HepG2 (cell line): ENCODE measurements around the gene PCBP4. TPM values are rescaled to one million over a fixed set of nuclear protein-coding genes. Genes with fewer than 3 reads are reported as not detected.

ENCODE experiments used
- FIP1L1 ChIP-seq: fragments of 200-400 bp; formaldehyde crosslinking; IDR thresholded peaks from 2 replicates; pipeline ENCODE4 v1.6.1; 2018; ENCODE audit warnings: low read depth, mild to moderate bottlenecking, low read length, moderate library complexity, borderline replicate concordance; ENCODE audit not compliant: insufficient read depth
- GZF1 ChIP-seq: sonication (generic); formaldehyde crosslinking; IDR thresholded peaks from 2 replicates; pipeline ENCODE4 v1.5.1; 2020; ENCODE audit warnings: mild to moderate bottlenecking, missing genetic modification reagents
- MED13 ChIP-seq: sonication (generic); formaldehyde crosslinking; IDR thresholded peaks from 2 replicates; pipeline ENCODE4 v1.5.0; 2020; ENCODE audit warnings: missing genetic modification reagents
- SIX4 ChIP-seq: sonication (generic); formaldehyde crosslinking; IDR thresholded peaks from 2 replicates; pipeline ENCODE4 v1.4.0; 2020; ENCODE audit warnings: missing genetic modification reagents
- SRY ChIP-seq: sonication (generic); formaldehyde crosslinking; IDR thresholded peaks from 2 replicates; pipeline ENCODE4 v1.8.0; 2022; ENCODE audit warnings: mild to moderate bottlenecking, missing genetic modification reagents
- TGIF2 ChIP-seq: IDR thresholded peaks from 2 replicates; pipeline ENCODE4 v1.6.1; 2016; ENCODE audit warnings: control low read depth, missing compliant biosample characterization
- ZFP41 ChIP-seq: sonication (generic); formaldehyde crosslinking; IDR thresholded peaks from 2 replicates; pipeline ENCODE4 v1.4.0; 2020; ENCODE audit warnings: mild to moderate bottlenecking, missing genetic modification reagents, borderline replicate concordance
- ZMAT3 ChIP-seq: sonication (generic); formaldehyde crosslinking; conservative IDR thresholded peaks from 2 replicates; pipeline ENCODE4 v1.7.0; 2021; ENCODE audit warnings: missing genetic modification reagents
- ZNF180 ChIP-seq: sonication (generic); formaldehyde crosslinking; IDR thresholded peaks from 2 replicates; pipeline ENCODE4 v1.4.0; 2020; ENCODE audit warnings: low read depth, missing genetic modification reagents, borderline replicate concordance
- ZNF282 ChIP-seq: fragments of 450-650 bp; IDR thresholded peaks from 2 replicates; pipeline ENCODE4 v1.6.1; 2018; ENCODE audit not compliant: partially characterized antibody
- ZNF557 ChIP-seq: sonication (generic); formaldehyde crosslinking; IDR thresholded peaks from 2 replicates; pipeline ENCODE4 v1.4.0; 2020; ENCODE audit warnings: missing genetic modification reagents
- ZSCAN29 ChIP-seq: sonication (generic); formaldehyde crosslinking; conservative IDR thresholded peaks from 2 replicates; pipeline ENCODE4 v1.4.0; 2020; ENCODE audit warnings: mild to moderate bottlenecking, missing genetic modification reagents
- polyA plus RNA-seq, 8 experiments: library from polyadenylated mRNA; depleted of rRNA in 3 of 8; stranded (reverse) in 7 of 8; unstranded in 1 of 8; fragments of >200 nt; fragmentation: Illumina TruSeq in 4 of 8; extraction: Trizol in 4 of 8; gene quantifications; 2 replicates each; pipeline versions ENCODE4 v1.2.1 to v1.2.3, GENCODE V29; 2011 to 2016; ENCODE audit warnings: low read depth in 4 of 8, missing spikeins in 1 of 8, mixed read lengths in 1 of 8; ENCODE audit not compliant: insufficient read depth in 1 of 8
- total RNA-seq, 5 experiments: library from RNA; depleted of rRNA; stranded (reverse); fragments of >200 nt; fragmentation: Illumina TruSeq; extraction: Trizol; gene quantifications; 2 replicates each; pipeline ENCODE4 v1.2.3, GENCODE V29; 2016; ENCODE audit warnings: low read depth in 1 of 5
- TF ChIP-seq, protein P1 (sequence below): sonication (generic); formaldehyde crosslinking; conservative IDR thresholded peaks from 2 replicates; pipeline ENCODE4 v1.4.0; 2020; ENCODE audit warnings: missing genetic modification reagents
- TF ChIP-seq, protein P2 (sequence below): sonication (generic); formaldehyde crosslinking; conservative IDR thresholded peaks from 2 replicates; pipeline ENCODE4 v1.8.0; 2022; ENCODE audit warnings: missing genetic modification reagents
- TF ChIP-seq, protein P3 (sequence below): sonication (generic); formaldehyde crosslinking; IDR thresholded peaks from 2 replicates; pipeline ENCODE4 v1.8.1; 2023; ENCODE audit warnings: missing genetic modification reagents, mild to moderate bottlenecking, borderline replicate concordance
- TF ChIP-seq, protein P4 (sequence below): sonication (generic); formaldehyde crosslinking; IDR thresholded peaks from 2 replicates; pipeline ENCODE4 v1.4.0; 2020; ENCODE audit warnings: mild to moderate bottlenecking, missing genetic modification reagents
- TF ChIP-seq, protein P5 (sequence below): sonication (generic); formaldehyde crosslinking; IDR thresholded peaks from 2 replicates; pipeline ENCODE4 v1.5.0; 2020; ENCODE audit warnings: missing genetic modification reagents

PCBP4 gene
- total and polyA plus RNA-seq, 2 of the 13 experiments (the other 11 are each of a cell fraction or from before 2014, with no cell fraction given): 36.8 to 51.3 TPM

DNA sequence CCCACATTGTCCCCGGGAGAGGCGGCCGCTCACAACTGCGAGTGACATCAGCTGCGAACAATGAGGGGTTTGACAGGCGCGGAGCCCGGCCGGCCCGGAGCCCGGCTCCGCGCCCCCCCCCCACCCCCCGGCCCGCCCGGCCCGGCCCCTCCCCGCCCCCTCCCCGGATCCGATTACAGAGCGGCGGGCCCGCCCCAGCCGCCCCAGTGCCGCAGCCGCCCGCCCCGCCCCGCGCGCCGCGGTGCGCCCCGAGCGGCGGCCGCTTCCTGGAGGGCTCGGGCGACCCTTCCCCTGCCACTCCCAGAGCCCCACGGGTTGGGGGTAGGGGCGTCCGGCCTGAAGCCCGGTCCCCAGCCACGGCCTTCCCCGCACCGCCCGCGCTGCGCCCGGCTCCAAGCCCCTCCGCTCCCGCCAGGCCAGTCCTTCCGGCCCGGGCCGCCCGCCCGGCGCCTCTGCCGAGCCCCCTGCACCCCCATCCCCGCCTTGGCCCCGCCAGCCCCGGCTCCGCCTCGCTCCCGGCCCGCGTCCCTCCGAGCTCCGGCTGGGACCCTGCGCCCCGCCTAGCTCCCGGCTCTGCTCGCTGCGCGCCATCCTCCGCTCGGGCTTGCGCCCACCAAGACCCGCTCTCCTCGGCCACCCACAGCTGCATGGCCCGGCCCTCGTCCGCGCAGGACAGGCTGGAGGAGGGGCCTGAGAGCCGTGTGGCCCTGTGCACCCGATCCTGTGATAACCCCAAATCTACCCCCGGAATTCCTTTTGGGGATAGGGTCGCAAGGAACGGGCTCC lies at the start of gene PCBP4 (continued):
- TF ChIP-seq ZNF180 (CRISPR knock-in tag): no peak
- TF ChIP-seq, protein P1, sequence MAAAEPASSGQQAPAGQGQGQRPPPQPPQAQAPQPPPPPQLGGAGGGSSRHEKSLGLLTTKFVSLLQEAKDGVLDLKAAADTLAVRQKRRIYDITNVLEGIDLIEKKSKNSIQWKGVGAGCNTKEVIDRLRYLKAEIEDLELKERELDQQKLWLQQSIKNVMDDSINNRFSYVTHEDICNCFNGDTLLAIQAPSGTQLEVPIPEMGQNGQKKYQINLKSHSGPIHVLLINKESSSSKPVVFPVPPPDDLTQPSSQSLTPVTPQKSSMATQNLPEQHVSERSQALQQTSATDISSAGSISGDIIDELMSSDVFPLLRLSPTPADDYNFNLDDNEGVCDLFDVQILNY (CRISPR knock-in tag): no peak
- no peak for TF ChIP-seq ZFP41 (CRISPR knock-in tag)
- TF ChIP-seq GZF1: no peak
- no peak for TF ChIP-seq ZSCAN29 (CRISPR knock-in tag)
- TF ChIP-seq SIX4 (CRISPR knock-in tag): no peak; the same call in 1 of the 2 replicates
- TF ChIP-seq ZNF282: no peak
- no peak for TF ChIP-seq ZMAT3 (CRISPR knock-in tag)
- TF ChIP-seq, protein P2, sequence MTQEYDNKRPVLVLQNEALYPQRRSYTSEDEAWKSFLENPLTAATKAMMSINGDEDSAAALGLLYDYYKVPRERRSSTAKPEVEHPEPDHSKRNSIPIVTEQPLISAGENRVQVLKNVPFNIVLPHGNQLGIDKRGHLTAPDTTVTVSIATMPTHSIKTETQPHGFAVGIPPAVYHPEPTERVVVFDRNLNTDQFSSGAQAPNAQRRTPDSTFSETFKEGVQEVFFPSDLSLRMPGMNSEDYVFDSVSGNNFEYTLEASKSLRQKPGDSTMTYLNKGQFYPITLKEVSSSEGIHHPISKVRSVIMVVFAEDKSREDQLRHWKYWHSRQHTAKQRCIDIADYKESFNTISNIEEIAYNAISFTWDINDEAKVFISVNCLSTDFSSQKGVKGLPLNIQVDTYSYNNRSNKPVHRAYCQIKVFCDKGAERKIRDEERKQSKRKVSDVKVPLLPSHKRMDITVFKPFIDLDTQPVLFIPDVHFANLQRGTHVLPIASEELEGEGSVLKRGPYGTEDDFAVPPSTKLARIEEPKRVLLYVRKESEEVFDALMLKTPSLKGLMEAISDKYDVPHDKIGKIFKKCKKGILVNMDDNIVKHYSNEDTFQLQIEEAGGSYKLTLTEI (CRISPR knock-in tag): no peak
- TF ChIP-seq, protein P3, sequence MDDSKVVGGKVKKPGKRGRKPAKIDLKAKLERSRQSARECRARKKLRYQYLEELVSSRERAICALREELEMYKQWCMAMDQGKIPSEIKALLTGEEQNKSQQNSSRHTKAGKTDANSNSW: no peak
- TF ChIP-seq ZNF557: no peak
- no peak for TF ChIP-seq MED13
- TF ChIP-seq, protein P4, sequence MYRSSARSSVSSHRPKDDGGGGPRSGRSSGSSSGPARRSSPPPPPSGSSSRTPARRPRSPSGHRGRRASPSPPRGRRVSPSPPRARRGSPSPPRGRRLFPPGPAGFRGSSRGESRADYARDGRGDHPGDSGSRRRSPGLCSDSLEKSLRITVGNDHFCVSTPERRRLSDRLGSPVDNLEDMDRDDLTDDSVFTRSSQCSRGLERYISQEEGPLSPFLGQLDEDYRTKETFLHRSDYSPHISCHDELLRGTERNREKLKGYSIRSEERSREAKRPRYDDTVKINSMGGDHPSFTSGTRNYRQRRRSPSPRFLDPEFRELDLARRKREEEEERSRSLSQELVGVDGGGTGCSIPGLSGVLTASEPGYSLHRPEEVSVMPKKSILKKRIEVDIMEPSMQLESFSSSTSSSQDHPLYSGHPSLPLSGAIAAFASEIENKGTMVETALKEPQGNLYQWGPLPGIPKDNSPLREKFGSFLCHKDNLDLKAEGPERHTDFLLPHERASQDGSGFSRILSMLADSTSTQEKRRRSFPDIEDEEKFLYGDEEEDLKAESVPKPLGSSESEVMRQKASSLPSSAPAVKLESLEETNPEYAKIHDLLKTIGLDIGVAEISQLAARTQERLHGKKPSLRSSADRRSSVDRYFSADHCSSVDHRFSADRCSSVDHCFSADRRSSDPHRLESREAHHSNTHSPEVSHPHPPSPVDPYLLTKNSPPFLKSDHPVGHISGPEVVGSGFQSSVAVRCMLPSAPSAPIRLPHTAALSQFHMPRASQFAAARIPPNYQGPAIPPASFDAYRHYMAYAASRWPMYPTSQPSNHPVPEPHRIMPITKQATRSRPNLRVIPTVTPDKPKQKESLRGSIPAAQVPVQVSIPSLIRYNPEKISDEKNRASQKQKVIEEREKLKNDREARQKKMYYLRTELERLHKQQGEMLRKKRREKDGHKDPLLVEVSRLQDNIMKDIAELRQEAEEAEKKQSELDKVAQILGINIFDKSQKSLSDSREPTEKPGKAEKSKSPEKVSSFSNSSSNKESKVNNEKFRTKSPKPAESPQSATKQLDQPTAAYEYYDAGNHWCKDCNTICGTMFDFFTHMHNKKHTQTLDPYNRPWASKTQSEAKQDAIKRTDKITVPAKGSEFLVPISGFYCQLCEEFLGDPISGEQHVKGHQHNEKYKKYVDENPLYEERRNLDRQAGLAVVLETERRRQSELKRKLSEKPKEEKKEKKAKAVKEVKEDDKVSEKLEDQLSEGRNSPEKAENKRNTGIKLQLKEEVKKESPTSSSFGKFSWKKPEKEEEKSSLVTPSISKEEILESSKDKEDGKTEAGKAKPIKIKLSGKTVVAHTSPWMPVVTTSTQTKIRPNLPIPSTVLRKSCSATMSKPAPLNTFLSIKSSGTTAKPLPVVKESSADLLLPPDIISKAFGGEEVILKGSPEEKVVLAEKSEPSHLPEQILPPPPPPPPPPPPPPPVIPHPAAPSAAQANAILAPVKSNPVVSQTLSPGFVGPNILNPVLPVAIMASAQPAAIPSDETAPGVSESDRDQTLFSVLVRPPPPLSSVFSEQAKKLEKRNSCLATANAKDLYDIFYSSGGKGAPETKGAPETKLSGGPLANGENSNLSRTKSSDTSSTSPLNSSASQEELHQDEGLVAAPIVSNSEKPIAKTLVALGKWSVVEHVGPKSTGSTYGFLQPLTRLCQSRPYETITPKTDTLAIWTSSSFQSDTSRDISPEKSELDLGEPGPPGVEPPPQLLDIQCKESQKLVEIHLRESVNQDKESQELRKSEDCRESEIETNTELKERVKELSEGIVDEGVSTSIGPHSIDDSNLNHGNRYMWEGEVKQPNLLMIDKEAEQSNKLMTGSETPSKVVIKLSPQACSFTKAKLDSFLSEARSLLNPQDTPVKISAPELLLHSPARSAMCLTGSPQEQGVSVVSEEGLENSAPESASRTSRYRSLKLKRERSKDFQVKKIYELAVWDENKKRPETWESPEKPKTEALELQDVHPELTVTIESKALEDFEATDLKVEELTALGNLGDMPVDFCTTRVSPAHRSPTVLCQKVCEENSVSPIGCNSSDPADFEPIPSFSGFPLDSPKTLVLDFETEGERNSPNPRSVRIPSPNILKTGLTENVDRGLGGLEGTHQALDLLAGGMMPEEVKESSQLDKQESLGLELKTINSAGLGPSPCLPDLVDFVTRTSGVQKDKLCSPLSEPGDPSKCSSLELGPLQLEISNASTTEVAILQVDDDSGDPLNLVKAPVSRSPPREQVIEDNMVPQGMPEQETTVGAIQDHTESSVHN (CRISPR knock-in tag): no peak
- TF ChIP-seq SRY (CRISPR knock-in tag): no peak
- TF ChIP-seq FIP1L1: no peak
- no peak for TF ChIP-seq TGIF2 (CRISPR knock-in tag)
- TF ChIP-seq, protein P5, sequence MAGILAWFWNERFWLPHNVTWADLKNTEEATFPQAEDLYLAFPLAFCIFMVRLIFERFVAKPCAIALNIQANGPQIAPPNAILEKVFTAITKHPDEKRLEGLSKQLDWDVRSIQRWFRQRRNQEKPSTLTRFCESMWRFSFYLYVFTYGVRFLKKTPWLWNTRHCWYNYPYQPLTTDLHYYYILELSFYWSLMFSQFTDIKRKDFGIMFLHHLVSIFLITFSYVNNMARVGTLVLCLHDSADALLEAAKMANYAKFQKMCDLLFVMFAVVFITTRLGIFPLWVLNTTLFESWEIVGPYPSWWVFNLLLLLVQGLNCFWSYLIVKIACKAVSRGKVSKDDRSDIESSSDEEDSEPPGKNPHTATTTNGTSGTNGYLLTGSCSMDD (CRISPR knock-in tag): no peak
